Measurements from ENCODE around the gene CDC20B.
"Not testable (repeated sequence)": the region's sequence is repeated elsewhere in the genome, so short reads cannot be mapped to it uniquely, and the experiment has no call there.

- TF ChIP-seq ZNF274 (IDR thresholded peaks at IDR 0.05; ENCODE audit: low read depth, low read length); CTCF (IDR thresholded peaks at IDR 0.05 in 2 of 3, conservative IDR thresholded peaks at IDR 0.05 in 1 of 3; ENCODE audit: borderline replicate concordance in 1 of 3, insufficient read depth in 1 of 3, low read depth in 2 of 3, low read length in 2 of 3); POLR2A (IDR thresholded peaks at IDR 0.05; ENCODE audit: borderline replicate concordance, extremely low read depth, insufficient read depth, insufficient read length); EGR1 (IDR thresholded peaks at IDR 0.05; ENCODE audit: low read depth); REST (IDR thresholded peaks at IDR 0.05; ENCODE audit: low read depth); RAD21 (IDR thresholded peaks at IDR 0.05; ENCODE audit: low read depth); TCF7L2 (IDR thresholded peaks at IDR 0.05; ENCODE audit: borderline replicate concordance, extremely low read depth, insufficient read depth, insufficient read length): not testable (repeated sequence)
Observed at GRCh38 chr5:55101148-55101547, 71.8 kb downstream of the CDC20B start.
